NT2/D1 (cell line): ENCODE measurements around the gene MMP19.
"Not testable (repeated sequence)": the region's sequence is repeated elsewhere in the genome, so short reads cannot be mapped to it uniquely, and the experiment has no call there.

Experiments used
- DNase-seq: peaks from one replicate; pipeline ENCODE4 v3.0.0-alpha.2; 2011; ENCODE audit warnings: low read depth, low spot score
- H3K27me3 ChIP-seq: 2 replicates; pipeline ENCODE4 v1.6.0; 2011; ENCODE audit warnings: mild to moderate bottlenecking; ENCODE audit not compliant: insufficient read length, insufficient read depth
- H3K36me3 ChIP-seq: 2 replicates; pipeline ENCODE4 v1.6.1; 2011; ENCODE audit warnings: mild to moderate bottlenecking, low read length, mixed read lengths; ENCODE audit not compliant: insufficient read depth, insufficient read length
- H3K4me1 ChIP-seq: 2 replicates; pipeline ENCODE4 v1.5.1; 2011; ENCODE audit not compliant: insufficient read depth, insufficient read length
- H3K4me3 ChIP-seq: 2 replicates; pipeline ENCODE4 v1.5.1; 2011; ENCODE audit warnings: low read depth; ENCODE audit not compliant: insufficient read length
- H3K9ac ChIP-seq: 2 replicates; pipeline ENCODE4 v1.6.0; 2011; ENCODE audit warnings: low read depth; ENCODE audit not compliant: insufficient read length
- H3K9me3 ChIP-seq: 2 replicates; pipeline ENCODE4 v1.5.1; 2011; ENCODE audit warnings: mild to moderate bottlenecking, low read length; ENCODE audit not compliant: insufficient read depth
- SUZ12 ChIP-seq: IDR thresholded peaks from 2 replicates; pipeline ENCODE4 v1.6.1; 2011; ENCODE audit not compliant: insufficient read length, insufficient read depth; ENCODE audit errors: extremely low read depth
- YY1 ChIP-seq: IDR thresholded peaks from 2 replicates; pipeline ENCODE4 v1.6.1; 2011; ENCODE audit not compliant: insufficient read length, insufficient read depth
- ZNF274 ChIP-seq: IDR thresholded peaks from 2 replicates; pipeline ENCODE4 v1.6.1; 2011; ENCODE audit warnings: mild to moderate bottlenecking, low read depth, low read length

The MMP19 gene

DNA sequence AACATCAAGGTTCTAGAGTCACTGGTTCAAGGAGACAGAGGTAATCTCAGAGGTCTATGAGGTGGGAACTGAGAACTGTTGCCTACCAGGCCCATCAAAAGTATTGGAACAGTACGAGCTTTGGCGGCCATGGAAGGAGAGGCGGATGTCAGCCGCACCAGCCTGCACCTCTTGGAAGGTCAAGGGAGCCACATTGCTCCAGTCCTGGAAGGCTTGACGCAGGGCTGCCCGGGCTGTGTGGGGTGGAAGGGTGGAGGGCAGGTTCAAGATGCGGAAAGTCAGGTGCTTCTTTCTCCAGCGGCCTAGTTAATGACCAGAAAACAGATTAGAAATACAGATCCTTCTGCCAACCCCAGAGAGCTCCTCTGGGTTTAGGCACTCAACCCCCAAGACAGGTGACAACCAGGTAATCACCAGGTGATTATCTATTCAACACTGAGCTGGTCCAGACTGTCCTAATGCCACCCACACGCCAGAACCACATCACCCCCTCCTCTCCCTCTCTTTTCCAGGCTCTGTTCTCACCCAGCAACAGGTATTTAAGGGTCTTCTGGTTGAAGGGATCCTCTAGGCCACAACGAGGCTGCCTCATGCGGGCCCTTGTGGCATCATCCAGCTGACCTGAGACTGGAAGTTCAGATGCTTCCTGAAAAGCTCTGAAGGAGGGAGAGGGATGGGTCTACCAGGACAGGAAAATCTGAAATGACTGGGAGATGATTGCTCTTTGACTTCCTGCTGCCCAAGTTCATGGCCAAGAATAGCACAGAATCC is 2.0 kb downstream of the MMP19 start:
- no peak for DNase-seq
- Histone ChIP-seq H3K4me1 (peaks cover 10% of the 10 kb centered on the region), H3K9ac (no peak overlapping the region), H3K36me3 (peaks cover 52% of the 10 kb centered on the region), H3K9me3 (no peaks in the 10 kb centered on the region), H3K4me3 (no peak overlapping the region), H3K27me3 (no peaks in the 10 kb centered on the region)
- TF ChIP-seq SUZ12 (no peak), YY1 (no peak), ZNF274 (no peak)

DNA sequence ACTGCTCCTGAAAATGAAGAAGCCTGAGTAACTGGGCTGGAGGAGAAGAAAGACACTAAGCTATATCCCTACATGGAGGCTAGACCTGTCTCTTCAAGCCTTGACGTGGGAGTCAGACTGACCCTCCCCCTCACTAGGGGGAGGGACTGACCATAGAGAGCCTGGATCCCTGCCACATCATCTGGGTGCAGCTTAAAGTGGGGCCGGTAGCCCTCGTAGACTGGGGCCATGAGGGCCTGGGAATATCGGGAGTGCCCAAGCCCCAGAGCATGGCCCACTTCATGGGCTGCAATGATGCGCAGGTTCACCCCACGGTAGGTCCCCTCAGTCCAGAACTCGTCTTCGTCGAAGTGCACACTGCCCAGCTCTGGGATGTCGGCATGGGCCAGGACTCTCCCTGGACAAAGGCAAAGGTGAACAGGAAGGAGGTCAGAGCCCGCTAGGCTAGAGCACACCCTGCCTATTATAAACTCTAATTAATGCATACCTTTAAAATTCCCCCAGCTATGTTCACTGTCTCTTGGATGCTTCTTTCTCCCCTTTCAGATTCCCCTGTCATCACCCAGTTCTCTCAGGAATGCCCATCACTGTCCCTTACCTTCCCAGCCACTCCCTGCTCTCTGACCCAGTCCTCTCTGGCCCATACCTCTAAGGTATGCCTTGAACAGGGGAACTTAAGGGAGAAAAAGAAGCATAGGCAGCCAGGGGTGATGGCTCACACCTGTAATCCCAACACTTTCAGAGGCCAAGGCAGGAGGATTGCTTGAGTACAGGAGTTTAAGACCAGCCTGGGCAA is 3.2 kb downstream of the MMP19 start:
- peaks cover 64% of the 10 kb centered on the region for H3K36me3 ChIP-seq
- no peaks in the 10 kb centered on the region for H3K9me3 ChIP-seq
- no peak overlapping the region for H3K9ac ChIP-seq
- no peak for DNase-seq
- TF ChIP-seq YY1 (no peak), SUZ12 (no peak), ZNF274 (no peak)
- peaks cover 10% of the 10 kb centered on the region for H3K4me1 ChIP-seq
- no peak overlapping the region for H3K4me3 ChIP-seq
- no peaks in the 10 kb centered on the region for H3K27me3 ChIP-seq

DNA sequence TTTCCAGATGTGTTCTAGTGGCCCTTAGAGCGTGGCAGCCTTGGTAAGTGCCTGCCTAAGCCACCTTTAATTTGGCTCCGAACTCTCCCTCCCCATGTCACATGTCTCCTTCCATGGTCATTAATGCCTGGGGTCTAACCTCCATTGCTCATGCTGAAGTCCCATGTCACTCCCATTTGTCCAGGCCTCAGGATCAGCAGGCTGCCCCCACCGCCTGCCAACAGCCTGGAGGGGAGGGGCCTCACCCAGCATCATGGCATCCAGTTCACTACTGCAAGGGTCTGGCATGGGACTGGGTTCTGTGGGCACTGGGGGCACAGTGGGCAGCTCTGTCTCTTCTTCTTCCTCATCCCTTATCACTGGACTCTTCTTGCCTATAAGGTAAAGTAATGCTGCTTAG is 4.4 kb downstream of the MMP19 start:
- Histone ChIP-seq H3K36me3 (peaks cover 65% of the 10 kb centered on the region), H3K27me3 (no peaks in the 10 kb centered on the region), H3K9ac (no peak overlapping the region), H3K9me3 (no peaks in the 10 kb centered on the region), H3K4me3 (no peak overlapping the region), H3K4me1 (peaks cover 9% of the 10 kb centered on the region)
- no peak for TF ChIP-seq YY1
- no peak for DNase-seq

GRCh38 chr12:55834400-55834799 is 8.3 kb downstream of the MMP19 start:
- DNase-seq, H3K4me3 ChIP-seq, H3K9me3 ChIP-seq, H3K27me3 ChIP-seq, H3K9ac ChIP-seq: not testable (repeated sequence)
- Histone ChIP-seq H3K4me1 (peaks cover 14% of the 10 kb centered on the region), H3K36me3 (peaks cover 53% of the 10 kb centered on the region)

DNA sequence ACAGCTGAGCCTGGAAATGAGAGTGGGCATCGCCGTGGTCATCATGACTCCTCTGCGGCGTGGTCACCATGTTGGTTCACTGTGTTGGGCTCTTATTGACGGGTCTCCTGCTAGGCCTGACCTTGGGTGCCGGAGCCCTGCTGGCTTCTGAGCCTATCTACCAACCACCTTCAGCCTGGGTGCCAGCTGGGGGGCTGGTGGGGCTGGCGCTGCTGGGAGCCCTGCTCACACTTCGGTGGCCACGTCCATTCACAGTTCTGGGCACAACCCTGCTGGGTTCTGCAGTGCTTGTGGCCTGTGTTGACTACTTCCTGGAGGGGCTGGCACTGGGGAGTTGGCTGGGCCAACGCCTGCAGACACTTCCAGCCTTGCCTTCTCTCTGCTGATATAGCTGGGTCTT is 9.7 kb downstream of the MMP19 start:
- H3K36me3 ChIP-seq: peaks cover 46% of the 10 kb centered on the region
- no peak for DNase-seq

GRCh38 chr12:55831447-55831815 is 11.3 kb downstream of the MMP19 start:
- Histone ChIP-seq H3K9ac (peak overlapping the region; percentile 94), H3K9me3 (no peaks in the 10 kb centered on the region), H3K4me3 (peak overlapping the region; percentile 91), H3K4me1 (peaks cover 12% of the 10 kb centered on the region), H3K27me3 (no peaks in the 10 kb centered on the region), H3K36me3 (peaks cover 40% of the 10 kb centered on the region)
- no peak for TF ChIP-seq ZNF274
- no peak for TF ChIP-seq YY1
- no peak for TF ChIP-seq SUZ12
- no peak for DNase-seq

More for the DNA sequence above, 9.7 kb downstream of the MMP19 start:
- no peak overlapping the region for H3K4me3 ChIP-seq
- TF ChIP-seq SUZ12 (no peak), ZNF274 (no peak), YY1 (no peak)
- no peaks in the 10 kb centered on the region for H3K9me3 ChIP-seq
- no peaks in the 10 kb centered on the region for H3K27me3 ChIP-seq
- peaks cover 12% of the 10 kb centered on the region for H3K4me1 ChIP-seq
- no peak overlapping the region for H3K9ac ChIP-seq

DNA sequence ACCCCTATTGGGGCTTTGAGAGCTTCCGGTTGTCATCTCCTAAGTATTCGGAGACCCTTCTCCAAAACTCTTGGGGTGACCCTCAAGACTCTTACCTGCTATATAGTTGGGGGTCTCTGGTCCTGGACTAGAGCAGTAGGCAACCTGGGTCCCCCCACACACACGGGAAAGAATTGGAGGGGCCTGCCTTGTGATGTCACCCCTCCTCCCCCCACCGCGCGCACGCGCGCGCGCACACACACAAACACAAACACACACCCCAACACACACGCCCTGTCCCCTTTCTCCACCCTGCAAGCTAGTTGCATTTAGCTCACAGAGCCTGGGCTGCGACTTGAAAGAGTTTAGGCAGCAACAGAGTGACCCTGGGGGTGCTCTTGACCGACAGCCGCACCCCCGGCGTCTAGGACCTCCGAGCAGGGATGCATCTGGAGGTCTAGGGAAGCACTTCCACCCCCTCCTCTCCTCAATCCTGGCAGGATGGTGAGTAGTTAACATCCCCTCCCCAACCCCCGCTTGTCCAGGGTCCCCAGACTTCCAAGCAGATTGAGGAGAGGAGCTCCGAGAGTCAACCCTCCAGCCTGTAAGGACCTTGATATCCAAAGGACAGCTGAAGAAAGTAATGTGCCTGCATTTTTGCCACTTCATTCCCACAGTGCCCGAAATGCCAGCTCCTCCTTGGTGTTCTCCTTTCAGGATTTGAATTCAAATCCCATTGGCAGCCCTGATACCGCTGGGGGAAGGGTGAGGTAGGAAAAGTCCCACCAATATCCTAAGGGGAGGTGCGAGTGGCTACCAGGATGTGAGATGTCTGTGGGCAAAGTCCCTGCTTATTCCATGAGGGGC is 11.9 kb downstream of the MMP19 start:
- H3K9ac ChIP-seq: peak overlapping the region; percentile 94
- H3K36me3 ChIP-seq: peaks cover 37% of the 10 kb centered on the region
- no peaks in the 10 kb centered on the region for H3K27me3 ChIP-seq
- TF ChIP-seq ZNF274: no peak
- TF ChIP-seq YY1: no peak
- TF ChIP-seq SUZ12: no peak
- DNase-seq: peak; percentile 39
- no peaks in the 10 kb centered on the region for H3K9me3 ChIP-seq
- peak overlapping the region; percentile 91 for H3K4me3 ChIP-seq
- peaks cover 12% of the 10 kb centered on the region for H3K4me1 ChIP-seq
